GM18511 (cell line): Measurements from ENCODE around the gene TSEN15.
"Not testable (repeated sequence)": the region's sequence is repeated elsewhere in the genome, so short reads cannot be mapped to it uniquely, and the experiment has no call there.

Experiments used
- ATAC-seq: cut with Tn5 transposase; IDR thresholded peaks from one replicate; pipeline ENCODE4 v1.9.1; 2021; ENCODE audit warnings: mild to moderate bottlenecking, moderate library complexity; ENCODE audit not compliant: unreplicated experiment

TSEN15 gene

DNA sequence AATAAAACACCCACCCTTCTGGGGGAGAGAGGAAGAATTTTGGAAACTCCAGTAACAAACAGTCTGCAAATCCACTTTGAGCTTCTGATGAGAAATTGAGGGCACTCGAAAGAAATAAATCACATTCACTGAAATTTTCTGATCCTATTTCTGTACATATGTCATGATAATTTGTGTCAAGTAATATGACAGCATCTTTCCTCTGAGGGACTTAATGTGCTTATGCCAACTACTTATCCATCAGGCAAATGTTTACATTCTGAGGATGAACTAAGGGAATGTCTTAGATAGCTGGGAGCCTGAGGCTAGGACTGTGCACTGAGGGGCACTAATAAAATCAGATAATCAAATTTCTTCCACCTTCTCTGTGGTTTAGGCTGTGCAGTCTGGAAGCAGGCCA lies 44.5 kb downstream of the TSEN15 start:
- no peak for ATAC-seq

DNA sequence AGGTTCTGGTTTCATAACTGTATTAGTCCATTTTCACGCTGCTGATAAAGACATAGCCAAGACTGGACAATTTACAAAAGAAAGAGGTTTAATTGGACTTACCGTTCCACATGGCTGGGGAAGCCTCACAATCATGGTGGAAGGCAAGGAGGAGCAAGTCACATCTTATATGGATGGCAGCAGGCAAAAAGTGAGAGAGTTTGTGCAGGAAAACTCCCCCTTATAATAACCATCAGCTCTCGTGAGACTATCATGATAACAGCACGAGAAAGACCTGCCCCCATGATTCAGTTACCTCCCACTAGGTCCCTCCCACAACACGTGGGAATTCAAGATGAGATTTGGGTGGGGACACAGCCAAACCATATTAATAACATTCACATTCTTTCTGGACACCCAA lies 45.0 kb downstream of the TSEN15 start:
- not testable (repeated sequence) for ATAC-seq

DNA sequence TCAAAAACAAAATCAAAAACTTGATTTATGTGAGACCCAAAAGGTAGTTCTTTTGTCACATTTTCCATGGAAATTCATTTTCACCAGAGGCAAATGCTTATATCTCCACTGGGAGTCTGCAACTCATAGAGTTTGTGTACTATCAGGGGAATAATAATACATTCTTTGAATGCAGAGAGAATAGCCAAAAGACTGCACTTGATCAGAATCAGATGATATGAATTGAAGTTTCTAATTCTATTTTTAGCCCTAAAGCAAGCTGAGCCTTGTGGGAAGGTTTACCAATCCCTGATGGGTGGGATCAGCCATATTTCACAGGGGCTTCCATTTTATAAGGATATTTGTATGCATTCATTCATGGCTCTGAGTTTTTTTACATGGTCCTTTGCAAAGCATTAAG lies 49.6 kb downstream of the TSEN15 start:
- ATAC-seq, result no peak

DNA sequence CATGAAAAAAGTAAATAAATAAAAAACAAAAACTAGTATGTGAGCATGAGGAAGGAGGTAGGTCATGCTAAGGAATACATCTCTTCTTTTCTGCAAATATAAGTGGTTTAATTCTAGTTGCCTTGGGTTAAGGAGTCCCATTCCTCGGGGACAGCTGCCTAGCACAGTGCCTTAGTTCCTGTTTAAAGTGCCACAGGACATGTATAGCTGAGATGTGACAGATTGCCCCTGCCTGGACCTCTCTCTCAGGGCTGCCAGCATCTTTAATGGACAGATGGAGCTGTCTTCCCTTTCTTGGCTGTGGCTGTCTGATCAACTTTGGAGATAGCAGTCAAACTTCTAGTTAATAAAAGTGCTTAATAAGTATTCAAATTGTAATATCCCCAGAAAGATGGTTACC lies 50.0 kb downstream of the TSEN15 start:
- no peak for ATAC-seq

DNA sequence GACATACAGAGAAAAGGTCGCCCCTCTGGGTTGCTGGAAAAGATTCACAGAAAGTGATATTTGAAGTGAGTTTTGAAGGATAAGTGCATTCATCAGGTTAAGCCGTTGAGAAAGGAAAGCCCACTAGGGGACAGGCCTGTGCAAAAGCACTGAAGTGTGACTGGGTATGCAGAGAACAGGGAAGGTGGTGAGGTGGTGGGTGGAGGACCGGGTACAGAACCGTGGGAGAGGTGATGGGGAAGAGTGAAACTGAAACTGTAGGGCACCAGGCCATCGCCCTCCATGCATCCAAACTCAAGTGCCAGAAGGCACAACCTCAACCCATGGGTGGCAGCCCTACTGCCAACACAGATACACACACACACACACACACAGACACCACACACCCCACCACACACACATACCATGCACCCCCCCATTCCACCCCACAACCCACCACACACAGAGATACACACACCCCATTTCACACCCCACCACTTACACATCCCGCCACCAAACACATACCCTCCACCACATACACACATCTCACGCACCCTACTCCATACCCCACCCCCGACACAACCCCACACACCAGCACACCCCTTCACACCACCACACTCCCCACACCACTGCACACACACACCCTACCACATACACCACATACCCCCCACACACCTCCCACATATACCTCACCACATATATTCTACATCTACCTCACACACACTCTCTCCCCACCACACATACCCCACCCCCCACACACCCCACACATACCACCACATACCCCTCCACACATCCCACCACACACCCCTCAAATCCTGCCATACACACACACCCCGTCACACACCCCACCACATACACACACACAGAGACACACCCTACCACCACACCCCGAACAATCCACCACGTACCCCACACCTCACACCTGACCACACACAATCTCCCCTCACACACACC lies 59.0 kb downstream of the TSEN15 start:
- no peak for ATAC-seq

DNA sequence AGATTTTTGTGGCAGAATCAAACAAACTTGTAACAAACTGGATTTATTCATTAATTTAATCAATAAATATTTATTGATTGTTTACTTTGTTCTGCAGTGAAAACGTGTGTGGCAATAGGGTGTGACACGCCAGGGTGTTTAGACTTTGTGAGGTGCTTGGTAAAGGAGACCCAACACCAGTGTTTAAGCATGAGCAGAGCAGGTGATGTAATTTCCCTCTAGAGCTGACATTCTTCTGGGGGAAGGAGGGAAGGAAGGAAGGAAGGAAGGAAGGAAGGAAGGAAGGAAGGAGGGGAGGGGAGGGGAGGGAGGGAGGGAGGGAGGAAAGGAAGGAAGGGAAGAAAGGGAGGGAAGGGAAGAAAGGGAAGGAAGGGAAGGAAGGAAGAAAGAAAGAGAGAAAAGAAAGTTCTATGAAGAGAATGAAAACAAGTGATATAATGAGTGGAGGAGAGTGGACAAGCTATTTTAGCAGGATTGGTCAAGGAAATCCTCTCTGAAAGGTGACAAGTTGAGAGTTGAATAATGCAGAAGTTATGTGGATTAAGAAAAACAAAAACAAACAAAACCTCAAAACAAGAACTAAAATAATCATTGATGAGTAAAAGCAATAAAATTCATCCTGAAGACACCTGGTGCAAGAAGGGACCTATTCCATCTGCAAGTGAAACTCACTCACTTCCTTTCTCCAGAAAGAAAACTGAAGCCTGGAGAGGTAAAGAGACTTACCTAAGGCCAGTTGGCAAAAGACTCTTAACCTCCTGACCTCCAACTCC lies 60.8 kb downstream of the TSEN15 start:
- no peak for ATAC-seq

DNA sequence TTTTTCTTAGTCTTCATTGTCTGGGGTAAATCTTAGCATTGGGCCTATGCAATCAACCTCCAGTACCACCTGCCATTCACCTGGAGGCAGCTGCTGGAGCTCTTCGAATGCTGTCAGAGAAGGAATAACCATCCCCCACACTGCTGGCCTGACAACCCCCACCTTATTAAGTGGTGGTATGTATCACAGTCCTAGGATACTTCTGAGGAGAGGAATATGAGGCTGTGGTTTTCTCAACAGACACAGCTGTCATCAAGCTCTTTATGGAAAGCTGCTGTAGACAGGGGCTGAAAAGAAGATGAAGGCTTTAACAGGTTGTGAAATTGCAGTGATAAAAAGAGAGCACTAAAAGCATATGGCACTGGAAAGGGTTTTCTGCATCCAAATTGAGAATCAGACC lies 61.7 kb downstream of the TSEN15 start:
- no peak for ATAC-seq

DNA sequence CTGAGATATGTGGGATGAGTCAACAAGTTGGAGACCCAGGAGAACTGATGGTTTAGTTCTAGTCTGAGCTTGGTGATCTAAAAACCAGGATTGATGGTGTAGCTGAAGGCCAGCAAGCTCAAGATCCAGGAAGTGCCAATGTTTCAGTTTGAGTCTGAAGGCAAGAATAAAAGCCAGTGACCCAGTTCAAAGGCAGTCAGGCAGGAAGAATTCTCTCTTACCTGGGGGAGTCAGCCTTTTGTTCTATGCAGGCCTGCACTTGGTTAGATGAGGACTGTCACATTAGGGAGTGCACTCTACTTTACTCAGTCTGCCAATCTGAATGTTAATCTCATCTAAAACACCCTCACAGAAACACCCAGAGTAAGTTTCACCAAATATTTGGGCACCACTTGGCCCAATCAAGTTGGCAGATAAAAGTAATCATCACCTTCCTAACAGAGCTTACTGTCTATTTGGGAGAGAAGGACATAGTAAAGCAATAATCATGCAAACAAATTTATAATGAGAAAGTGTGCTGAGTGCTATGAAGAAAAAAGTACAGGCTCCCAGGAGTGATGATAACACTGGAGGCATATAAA lies 63.4 kb downstream of the TSEN15 start:
- ATAC-seq, result no peak

DNA sequence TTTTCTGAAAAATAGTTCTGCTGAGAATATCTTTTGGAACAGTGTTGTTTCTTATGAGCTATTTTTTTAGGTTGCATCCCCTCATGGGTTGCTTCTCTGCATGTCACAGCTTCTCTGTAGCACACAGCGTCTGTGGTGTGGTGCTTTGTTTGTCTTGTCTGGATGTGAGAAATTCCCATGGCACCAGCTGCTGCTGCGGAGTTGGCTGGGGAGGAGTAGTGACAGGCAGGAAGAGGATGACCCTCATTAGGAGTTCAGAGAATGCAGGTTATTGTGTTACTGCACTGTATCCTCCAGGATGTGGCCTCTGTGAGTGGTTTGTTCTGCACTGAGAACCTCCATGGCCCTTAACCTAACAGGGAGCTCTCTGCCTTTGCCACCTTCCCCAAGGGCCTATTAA lies 64.8 kb downstream of the TSEN15 start:
- ATAC-seq, result no peak

DNA sequence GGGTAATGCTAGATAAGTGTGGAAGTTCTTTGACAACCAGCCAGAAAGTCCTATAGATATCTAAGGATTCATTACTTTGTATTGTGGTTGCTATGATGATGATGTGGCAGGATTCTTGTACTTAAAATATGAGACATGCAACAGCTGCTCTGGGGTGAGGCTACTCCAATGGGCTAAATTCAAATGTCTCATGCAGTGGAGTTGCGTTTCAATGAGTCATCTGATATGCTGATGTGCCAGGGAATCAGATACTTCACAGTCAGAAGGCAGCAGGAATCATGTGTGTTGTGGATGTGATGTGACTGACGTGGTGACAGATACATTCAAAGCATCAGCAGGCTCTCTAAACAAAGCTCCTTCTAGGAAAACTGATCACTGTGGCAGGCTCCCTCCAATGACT lies 66.5 kb downstream of the TSEN15 start:
- no peak for ATAC-seq
